Lower leg skin (tissue), 3 donors: ENCODE data around the gene CAMTA1.

Experiments
- CTCF ChIP-seq, 3 donors: fragments of 450-650 bp; IDR thresholded peaks; one replicate each; pipeline ENCODE4 v1.5.1; 2016; ENCODE audit warnings: antibody characterized with exemption in 3 of 3, mild to moderate bottlenecking in 3 of 3, moderate library complexity in 2 of 3
- POLR2A ChIP-seq, 2 donors: fragments of 450-650 bp; IDR thresholded peaks; one replicate each; pipeline ENCODE4 v1.6.1; 2016 to 2017; ENCODE audit warnings: antibody characterized with exemption in 2 of 2, mild to moderate bottlenecking in 1 of 2, moderate library complexity in 1 of 2

- no peak for TF ChIP-seq CTCF (IDR thresholded peaks at IDR 0.05)
- no peak for TF ChIP-seq POLR2A (IDR thresholded peaks at IDR 0.05)
Measured at GRCh38 chr1:7501084-7501491, 715.8 kb downstream of the CAMTA1 start.
